HG03575 (cell line): Measurements from ENCODE around the gene ASXL1.

Source experiments
- ATAC-seq: cut with Tn5 transposase; IDR thresholded peaks from one replicate; pipeline ENCODE4 v1.9.1; 2021; ENCODE audit not compliant: unreplicated experiment, insufficient number of reproducible peaks, low FRiP score; ENCODE audit errors: extremely low read depth

ASXL1 gene

GRCh38 chr20:32483351-32484224 is 125.5 kb downstream of the ASXL1 start:
- no peak for ATAC-seq

- no peak for ATAC-seq
These were observed 126.3 kb downstream of the ASXL1 start for GRCh38 chr20:32484225-32484957.

- ATAC-seq = no peak
These were observed 127.0 kb downstream of the ASXL1 start for GRCh38 chr20:32484958-32485769.

GRCh38 chr20:32485770-32486478 is 127.8 kb downstream of the ASXL1 start:
- ATAC-seq = no peak

- ATAC-seq = no peak
These were observed 129.2 kb downstream of the ASXL1 start for GRCh38 chr20:32487381-32487780.

- no peak for ATAC-seq
These were observed 130.1 kb downstream of the ASXL1 start for GRCh38 chr20:32488066-32488838.
